Coronary artery (tissue), 2 donors: ENCODE measurements around the gene DVL1.

ENCODE experiments used
- DNase-seq: peaks from one replicate; pipeline ENCODE4 v3.0.0-alpha.2; 2017; ENCODE audit warnings: low spot score
- H3K27ac ChIP-seq, 2 donors: fragments of 200-600 bp; sonication (generic); one replicate each; pipeline ENCODE4 v1.5.1; 2016 to 2019
- H3K4me3 ChIP-seq: fragments of 200-600 bp; sonication (generic); 2 replicates; pipeline ENCODE4 v1.5.1; 2016; ENCODE audit warnings: mild to moderate bottlenecking, moderate library complexity
- TF ChIP-seq, protein P1 (sequence below): fragments of 200-600 bp; sonication (generic); IDR thresholded peaks from one replicate; pipeline ENCODE4 v1.5.1; 2019; ENCODE audit warnings: antibody characterized with exemption

DVL1 gene

GRCh38 chr1:1334835-1335234 lies 14.4 kb downstream of the DVL1 start:
- Histone ChIP-seq H3K4me3 (no peak overlapping the region), H3K27ac (no peak overlapping the region)
- TF ChIP-seq, protein P1, sequence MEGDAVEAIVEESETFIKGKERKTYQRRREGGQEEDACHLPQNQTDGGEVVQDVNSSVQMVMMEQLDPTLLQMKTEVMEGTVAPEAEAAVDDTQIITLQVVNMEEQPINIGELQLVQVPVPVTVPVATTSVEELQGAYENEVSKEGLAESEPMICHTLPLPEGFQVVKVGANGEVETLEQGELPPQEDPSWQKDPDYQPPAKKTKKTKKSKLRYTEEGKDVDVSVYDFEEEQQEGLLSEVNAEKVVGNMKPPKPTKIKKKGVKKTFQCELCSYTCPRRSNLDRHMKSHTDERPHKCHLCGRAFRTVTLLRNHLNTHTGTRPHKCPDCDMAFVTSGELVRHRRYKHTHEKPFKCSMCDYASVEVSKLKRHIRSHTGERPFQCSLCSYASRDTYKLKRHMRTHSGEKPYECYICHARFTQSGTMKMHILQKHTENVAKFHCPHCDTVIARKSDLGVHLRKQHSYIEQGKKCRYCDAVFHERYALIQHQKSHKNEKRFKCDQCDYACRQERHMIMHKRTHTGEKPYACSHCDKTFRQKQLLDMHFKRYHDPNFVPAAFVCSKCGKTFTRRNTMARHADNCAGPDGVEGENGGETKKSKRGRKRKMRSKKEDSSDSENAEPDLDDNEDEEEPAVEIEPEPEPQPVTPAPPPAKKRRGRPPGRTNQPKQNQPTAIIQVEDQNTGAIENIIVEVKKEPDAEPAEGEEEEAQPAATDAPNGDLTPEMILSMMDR, result no peak
- DNase-seq, result no peak

- no peak overlapping the region for H3K4me3 ChIP-seq
- DNase-seq, result no peak
- TF ChIP-seq, protein P1, result no peak
- H3K27ac ChIP-seq, result no peak overlapping the region
Observed at GRCh38 chr1:1333551-1334241, 15.5 kb downstream of the DVL1 start.

DNA sequence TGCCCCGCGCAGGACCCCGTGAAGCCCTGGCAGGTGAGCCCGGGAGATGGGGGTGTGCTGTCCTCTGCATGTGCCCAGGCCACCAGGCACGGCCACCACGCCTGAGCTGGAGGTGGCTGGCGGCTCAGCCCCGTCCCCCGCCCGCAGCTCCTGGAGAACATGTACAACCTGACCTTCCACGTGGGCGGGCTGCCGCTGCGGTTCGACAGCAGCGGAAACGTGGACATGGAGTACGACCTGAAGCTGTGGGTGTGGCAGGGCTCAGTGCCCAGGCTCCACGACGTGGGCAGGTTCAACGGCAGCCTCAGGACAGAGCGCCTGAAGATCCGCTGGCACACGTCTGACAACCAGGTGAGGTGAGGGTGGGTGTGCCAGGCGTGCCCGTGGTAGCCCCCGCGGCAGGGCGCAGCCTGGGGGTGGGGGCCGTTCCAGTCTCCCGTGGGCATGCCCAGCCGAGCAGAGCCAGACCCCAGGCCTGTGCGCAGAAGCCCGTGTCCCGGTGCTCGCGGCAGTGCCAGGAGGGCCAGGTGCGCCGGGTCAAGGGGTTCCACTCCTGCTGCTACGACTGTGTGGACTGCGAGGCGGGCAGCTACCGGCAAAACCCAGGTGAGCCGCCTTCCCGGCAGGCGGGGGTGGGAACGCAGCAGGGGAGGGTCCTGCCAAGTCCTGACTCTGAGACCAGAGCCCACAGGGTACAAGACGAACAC lies 16.3 kb downstream of the DVL1 start:
- TF ChIP-seq, protein P1, result no peak
- DNase-seq, result no peak
- Histone ChIP-seq H3K4me3 (no peak overlapping the region), H3K27ac (no peak overlapping the region)

DNA sequence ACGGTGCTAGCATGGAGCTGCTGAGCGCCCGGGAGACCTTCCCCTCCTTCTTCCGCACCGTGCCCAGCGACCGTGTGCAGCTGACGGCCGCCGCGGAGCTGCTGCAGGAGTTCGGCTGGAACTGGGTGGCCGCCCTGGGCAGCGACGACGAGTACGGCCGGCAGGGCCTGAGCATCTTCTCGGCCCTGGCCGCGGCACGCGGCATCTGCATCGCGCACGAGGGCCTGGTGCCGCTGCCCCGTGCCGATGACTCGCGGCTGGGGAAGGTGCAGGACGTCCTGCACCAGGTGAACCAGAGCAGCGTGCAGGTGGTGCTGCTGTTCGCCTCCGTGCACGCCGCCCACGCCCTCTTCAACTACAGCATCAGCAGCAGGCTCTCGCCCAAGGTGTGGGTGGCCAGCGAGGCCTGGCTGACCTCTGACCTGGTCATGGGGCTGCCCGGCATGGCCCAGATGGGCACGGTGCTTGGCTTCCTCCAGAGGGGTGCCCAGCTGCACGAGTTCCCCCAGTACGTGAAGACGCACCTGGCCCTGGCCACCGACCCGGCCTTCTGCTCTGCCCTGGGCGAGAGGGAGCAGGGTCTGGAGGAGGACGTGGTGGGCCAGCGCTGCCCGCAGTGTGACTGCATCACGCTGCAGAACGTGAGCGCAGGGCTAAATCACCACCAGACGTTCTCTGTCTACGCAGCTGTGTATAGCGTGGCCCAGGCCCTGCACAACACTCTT lies 17.0 kb downstream of the DVL1 start:
- Histone ChIP-seq H3K27ac (no peak overlapping the region), H3K4me3 (no peak overlapping the region)
- TF ChIP-seq, protein P1, result no peak
- no peak for DNase-seq

- H3K27ac ChIP-seq, result no peak within 1 kb of the TSS
- DNase-seq, result no peak
- TF ChIP-seq, protein P1, result no peak
- no peak within 1 kb of the TSS for H3K4me3 ChIP-seq
Observed at GRCh38 chr1:1331068-1331965, 17.9 kb downstream of the DVL1 start, which contains the start of gene TAS1R3. TAS1R3 (plus strand) TSS chr1:1331280; CDS start chr1:1331346, 66 bp downstream.

GRCh38 chr1:1330366-1331067 lies 18.7 kb downstream of the DVL1 start:
- Histone ChIP-seq H3K27ac (no peak overlapping the region), H3K4me3 (no peak overlapping the region)
- DNase-seq, result no peak
- TF ChIP-seq, protein P1, result no peak
